C4-2B (cell line): Measurements from ENCODE around the gene MAP3K20.

Experiments
- CTCF ChIP-seq: fragments of 450-650 bp; conservative IDR thresholded peaks from 2 replicates; pipeline ENCODE4 v1.5.1; 2017; ENCODE audit warnings: mild to moderate bottlenecking
- ZFX ChIP-seq: fragments of 450-650 bp; IDR thresholded peaks from 2 replicates; pipeline ENCODE4 v1.6.1; 2017

GRCh38 chr2:173215316-173215715 is 139.7 kb downstream of the MAP3K20 start:
- TF ChIP-seq CTCF (no peak), ZFX (no peak)
